Measurements from ENCODE around the gene GPR35. TPM values are rescaled to one million over a fixed set of nuclear protein-coding genes. Genes with fewer than 3 reads are reported as not detected.
A peak's percentile ranks its signal among the peaks of the same experiment; 100 is the strongest.

GPR35 gene
- total and polyA plus RNA-seq, 2 donors (not counting 3 experiments of a cell fraction or from before 2014, with no cell fraction given): 0.18 to 0.33 TPM

DNA sequence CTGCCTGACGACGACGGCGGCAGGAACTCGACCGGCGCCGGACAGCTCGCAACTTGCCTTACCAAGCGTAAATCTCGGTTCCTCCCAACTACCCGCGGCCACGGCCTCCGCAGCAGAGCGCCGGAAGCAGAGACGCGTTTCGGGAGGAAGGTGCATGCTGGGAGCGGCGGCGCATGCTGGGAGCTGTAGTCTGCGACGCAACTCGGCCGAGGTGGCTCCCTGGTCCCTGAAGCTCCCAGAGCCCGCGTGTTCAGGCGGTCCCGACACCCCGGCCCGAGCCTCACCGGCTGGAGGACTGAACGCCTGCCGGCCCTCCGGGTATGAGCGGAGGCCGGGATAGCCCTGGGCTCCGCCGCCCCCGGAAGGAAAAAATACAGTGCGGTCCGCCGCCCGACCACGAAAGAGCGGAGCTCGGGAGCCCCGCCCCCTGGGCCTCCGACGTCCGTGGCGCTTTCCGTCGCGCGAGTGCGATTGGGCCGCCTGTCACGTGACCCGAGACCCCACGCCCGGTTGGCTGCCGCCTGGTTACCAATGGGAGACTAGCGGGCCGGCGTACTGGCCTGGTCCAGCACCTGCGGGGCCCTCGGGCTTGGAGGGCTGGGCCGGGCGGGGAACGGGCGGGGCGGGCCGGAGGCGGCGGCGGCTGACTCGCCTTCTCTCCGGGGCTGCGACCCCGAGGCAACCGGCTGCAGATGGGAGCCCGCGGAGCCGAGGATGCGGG lies 38.9 kb upstream of the GPR35 start, which contains the start of gene CAPN10:
CAPN10 (plus strand) TSS at position 537 of the 721 bp plus-strand sequence; CDS start at position 715, 178 bp downstream.
- peaks cover 17% of the 10 kb centered on the region for H3K4me1 ChIP-seq (ENCODE audit: control insufficient read depth, extremely low read depth, insufficient read depth, low read length)
- ChIA-PET CTCF (interaction anchor here (0.8 to 5.3 kb wide), 12 partner anchors 10 to 354 kb away, joined by 3 to 47 read pairs (median 10); partner anchors contain the start of genes ANKMY1 and RNPEPL1), POLR2A (interaction anchor here (1.0 to 3.3 kb wide), 3 partner anchors 17 to 25 kb away, joined by 7 to 13 read pairs (median 8); partner anchors contain the start of gene RNPEPL1)
- peak within 1 kb of the TSS; percentile 74 for H3K27ac ChIP-seq (ENCODE audit: insufficient read depth, low read depth, low read length)
- no peaks in the 10 kb centered on the region for H3K9me1 ChIP-seq (replicated peaks; ENCODE audit: control insufficient read depth, extremely low read depth, insufficient read depth, low read length)
- H2AFZ ChIP-seq (ENCODE audit: low read depth, low read length): peak within 1 kb of the TSS; percentile 83
- H3K27me3 ChIP-seq (ENCODE audit: control insufficient read depth in 2 of 2, insufficient read depth in 2 of 2, low read length in 2 of 2): no peaks in the 10 kb centered on the region
- BruUV-seq (replicated peaks): no TSS peak
- no peaks in the 10 kb centered on the region for H3K9me3 ChIP-seq (replicated peaks; ENCODE audit: control insufficient read depth, insufficient read depth, low read length)
- H3K4me2 ChIP-seq (ENCODE audit: insufficient read depth, low read length): peak within 1 kb of the TSS; percentile 80
- TF ChIP-seq MYC (IDR thresholded peaks at IDR 0.05; ENCODE audit: low read depth, low read length): no peak
- TF ChIP-seq FOS (IDR thresholded peaks at IDR 0.05; ENCODE audit: borderline replicate concordance, insufficient read depth, low read length): no peak
- TF ChIP-seq POLR2AphosphoS5 (IDR thresholded peaks at IDR 0.05; ENCODE audit: insufficient read depth, low read depth, low read length): peak; percentile 88
- TF ChIP-seq POLR2A (IDR thresholded peaks at IDR 0.05; ENCODE audit: low read depth, low read length): peak; percentile 66
- TF ChIP-seq, protein P1, sequence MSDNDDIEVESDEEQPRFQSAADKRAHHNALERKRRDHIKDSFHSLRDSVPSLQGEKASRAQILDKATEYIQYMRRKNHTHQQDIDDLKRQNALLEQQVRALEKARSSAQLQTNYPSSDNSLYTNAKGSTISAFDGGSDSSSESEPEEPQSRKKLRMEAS (IDR thresholded peaks at IDR 0.05; ENCODE audit: insufficient read depth, insufficient read length): peak; percentile 64
- peak within 1 kb of the TSS; percentile 76 to 84 (median 84) for H3K4me3 ChIP-seq (replicated peaks in 1 of 3; ENCODE audit: insufficient read depth in 1 of 3, low read depth in 1 of 3, low read length in 3 of 3)
- DNase-seq (ENCODE audit: low read depth, low spot score) (peak; percentile 95), FAIRE-seq (peak; percentile 88)
- H3K36me3 ChIP-seq (ENCODE audit: control insufficient read depth in 2 of 2, extremely low read depth in 1 of 2, insufficient read depth in 2 of 2, low read length in 2 of 2): peaks cover 0 to 9% of the 10 kb centered on the region in 2 experiments
- no peaks in the 10 kb centered on the region for H4K20me1 ChIP-seq (replicated peaks; ENCODE audit: control insufficient read depth, extremely low read depth, insufficient read depth, low read length)
- intact Hi-C loops (cut with micrococcal nuclease): loop anchor here (1.0 kb wide), 3 partner anchors 20 to 73 kb away; partner anchors contain the start of gene DUSP28
- peak within 1 kb of the TSS; percentile 91 for H3K9ac ChIP-seq (replicated peaks; ENCODE audit: extremely low read depth, insufficient read depth, low read length)
- dilution Hi-C loops (cut with MboI; ENCODE audit: extremely low pct_ligation_motif_present, low sequenced_read_pairs): no loop called here
- peaks cover 54% of the 10 kb centered on the region for H3K79me2 ChIP-seq (ENCODE audit: control insufficient read depth, insufficient read depth, low read length)

Measured in endothelial cell of umbilical vein (primary cell).